GM19025 (cell line): ENCODE results near the gene FLACC1.
"Not testable (repeated sequence)": the region's sequence is repeated elsewhere in the genome, so short reads cannot be mapped to it uniquely, and the experiment has no call there.

ENCODE experiments used
- ATAC-seq: cut with Tn5 transposase; IDR thresholded peaks from one replicate; pipeline ENCODE4 v1.9.1; 2021; ENCODE audit warnings: mild to moderate bottlenecking, low read depth, moderate library complexity; ENCODE audit not compliant: unreplicated experiment

Gene FLACC1

GRCh38 chr2:201257956-201258665 is 99.0 kb downstream of the FLACC1 start:
- ATAC-seq: peak; percentile 53

GRCh38 chr2:201257381-201257955 is 99.7 kb downstream of the FLACC1 start:
- peak; percentile 49 for ATAC-seq

GRCh38 chr2:201256082-201256481 is 101.1 kb downstream of the FLACC1 start:
- ATAC-seq: no peak

DNA sequence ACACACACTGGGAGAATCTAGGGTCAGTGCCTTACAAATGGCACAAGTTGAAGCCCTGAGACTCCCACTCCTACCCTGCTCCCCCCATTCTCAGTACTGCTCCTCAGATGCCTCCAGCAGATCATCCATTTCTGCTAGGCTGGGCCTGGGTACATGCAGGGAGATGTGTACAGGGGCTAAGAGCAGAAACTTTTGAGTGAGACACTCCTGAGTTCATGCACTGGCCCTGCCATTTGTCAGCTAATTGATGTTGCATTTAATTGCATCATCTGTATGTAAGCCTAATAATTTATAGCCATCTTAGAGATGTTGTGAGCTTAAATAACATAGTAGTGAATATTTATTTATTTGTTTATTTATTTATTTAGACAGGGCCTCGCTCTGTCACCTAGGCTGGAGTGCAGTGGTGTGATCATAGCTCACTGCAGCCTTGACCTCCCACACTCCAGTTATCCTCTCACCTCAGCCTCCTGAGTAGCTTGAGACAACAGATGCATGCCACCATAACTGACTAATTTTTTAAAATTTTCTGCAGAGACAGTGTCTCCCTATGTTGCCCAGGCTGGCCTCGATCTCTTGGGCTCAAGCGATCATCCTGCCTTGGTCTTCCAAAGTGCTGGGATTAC is 101.6 kb downstream of the FLACC1 start:
- no peak for ATAC-seq

GRCh38 chr2:201254081-201254730 is 102.9 kb downstream of the FLACC1 start:
- ATAC-seq: no peak

GRCh38 chr2:201250741-201251140 is 106.4 kb downstream of the FLACC1 start:
- ATAC-seq: no peak

GRCh38 chr2:201249889-201250288 is 107.3 kb downstream of the FLACC1 start:
- ATAC-seq: no peak

- ATAC-seq: no peak
Measured at GRCh38 chr2:201248288-201248844, 108.8 kb downstream of the FLACC1 start.

DNA sequence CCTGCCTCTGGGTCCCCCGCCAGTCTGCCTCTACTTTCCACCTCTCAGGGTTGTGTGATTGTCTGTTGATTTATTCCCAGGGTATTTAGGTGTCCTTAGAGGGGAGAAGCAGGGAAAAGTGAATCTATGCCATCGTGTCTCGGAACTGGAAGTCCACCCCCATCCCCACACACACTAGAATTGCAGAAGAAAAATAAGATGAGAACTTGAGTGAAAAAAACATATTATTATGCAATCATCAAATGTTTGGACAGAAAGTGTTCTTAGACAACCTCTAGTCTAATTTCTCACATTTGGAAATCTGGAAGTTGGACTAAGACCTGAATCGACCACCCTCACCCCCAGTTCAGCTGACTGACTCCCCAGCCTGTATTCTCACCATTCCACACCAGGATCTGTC is 110.9 kb downstream of the FLACC1 start:
- no peak for ATAC-seq

- no peak for ATAC-seq
Measured at GRCh38 chr2:201244829-201245228, 112.3 kb downstream of the FLACC1 start.

DNA sequence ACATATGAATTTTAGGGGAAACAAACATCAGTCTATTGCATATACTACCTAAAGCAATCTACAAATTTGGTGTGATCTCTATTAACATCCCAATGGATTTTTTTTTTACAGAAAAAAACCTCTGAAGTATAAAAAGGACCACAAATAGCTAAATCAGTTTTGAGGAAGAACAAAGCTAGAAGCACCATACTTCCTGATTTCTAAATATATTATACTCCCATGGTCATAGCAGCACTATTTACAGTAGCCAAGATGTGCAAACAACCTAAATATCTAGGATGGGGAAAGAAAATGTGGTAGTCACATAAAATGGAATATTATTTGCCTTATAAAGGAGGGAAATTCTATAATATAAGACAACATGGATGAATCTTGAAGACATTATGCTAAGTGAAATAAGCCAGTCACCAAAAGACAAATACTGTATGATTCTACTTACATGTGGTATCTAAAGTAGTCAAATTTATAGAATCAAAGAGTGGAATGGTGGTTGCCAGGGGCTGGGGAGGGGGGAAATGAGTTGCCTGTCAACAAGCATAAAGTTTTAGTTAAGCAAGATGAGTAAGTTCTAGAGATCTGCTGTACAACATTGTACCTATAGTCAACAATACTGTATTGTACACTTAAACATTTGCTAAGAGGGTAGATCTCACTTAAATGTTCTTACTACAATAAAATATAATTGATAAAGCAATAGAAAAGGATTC is 114.4 kb downstream of the FLACC1 start:
- no peak for ATAC-seq

DNA sequence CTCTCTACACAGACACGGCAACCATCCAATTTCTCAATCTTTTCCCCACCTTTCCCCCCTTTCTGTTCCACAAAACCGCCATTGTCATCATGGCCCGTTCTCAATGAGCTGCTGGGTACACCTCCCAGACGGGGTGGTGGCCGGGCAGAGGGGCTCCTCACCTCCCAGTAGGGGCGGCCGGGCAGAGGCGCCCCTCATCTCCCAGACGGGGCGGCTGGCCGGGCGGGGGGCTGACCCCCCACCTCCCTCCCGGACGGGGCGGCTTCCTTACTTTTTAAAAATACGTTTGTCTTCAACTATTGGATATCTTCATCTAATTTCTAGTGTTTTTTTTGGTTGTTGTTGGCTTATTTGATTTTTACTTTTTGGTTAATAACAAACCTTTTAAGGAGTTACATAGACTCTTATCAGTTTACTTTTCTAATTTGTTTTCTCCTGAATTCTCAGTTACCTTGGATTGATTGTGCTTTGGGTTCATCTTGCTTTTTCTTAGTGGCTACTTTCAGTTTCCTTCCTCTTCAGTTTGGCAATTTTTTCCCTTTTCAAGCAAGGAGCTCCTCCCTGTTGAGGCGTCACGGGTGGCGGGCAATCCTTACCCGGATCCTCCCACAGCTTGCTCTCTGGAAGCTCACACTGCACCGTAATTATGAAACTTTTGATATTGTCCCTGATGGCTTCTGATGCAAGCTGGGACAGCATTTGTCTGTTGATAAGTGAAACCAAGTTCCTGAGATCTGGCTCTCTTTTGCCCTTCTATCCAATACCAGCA is 117.8 kb downstream of the FLACC1 start:
- ATAC-seq: not testable (repeated sequence)
